Measurements from ENCODE around the gene DGKQ. TPM values are rescaled to one million over a fixed set of nuclear protein-coding genes. Genes with fewer than 3 reads are reported as not detected.

Gene DGKQ
- total and polyA plus RNA-seq, 2 of the 13 experiments (the other 11 are each of a cell fraction or from before 2014, with no cell fraction given): 4.5 to 7.2 TPM

DNA sequence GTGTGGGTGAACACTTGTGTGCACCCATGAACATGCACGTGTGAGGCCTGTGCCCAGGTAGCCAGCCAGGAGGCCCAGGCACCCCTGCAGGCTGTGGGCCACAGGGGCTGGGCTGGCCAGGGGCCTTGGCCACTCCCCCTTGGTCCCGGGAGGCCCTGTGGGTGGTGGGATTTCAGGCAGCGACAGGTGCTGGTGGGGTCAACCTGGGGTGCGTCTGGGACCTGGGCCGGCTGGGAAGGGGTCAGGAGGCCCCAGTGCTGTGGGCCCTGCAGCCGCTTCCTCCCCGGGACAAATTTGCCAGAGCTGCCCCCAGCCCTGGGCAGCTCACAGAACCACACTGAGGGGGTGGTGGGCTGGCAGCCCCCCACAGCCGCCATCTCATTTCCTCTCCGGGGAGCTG, 46.0 kb upstream of the DGKQ start:
- no peak overlapping the region for H3K4me2 ChIP-seq (ENCODE audit: low read depth, low read length)
- CTCF ChIA-PET (ENCODE audit: low intra/inter-chr PET ratio, low total read pairs): no interaction called here
- intact Hi-C loops (cut with micrococcal nuclease; ENCODE audit: unreplicated experiment) (no loop called here), in situ Hi-C loops (cut with HindIII; ENCODE audit: extremely low pct_ligation_motif_present, low pct_unique_long_range_greater_than_20kb) (no loop called here)
- H3K9ac ChIP-seq (ENCODE audit: insufficient read depth, low read depth, low read length): no peak overlapping the region
- POLR2A ChIA-PET: no interaction called here
- ATAC-seq (no peak), DNase-seq (ENCODE audit: low spot score) (no peak), FAIRE-seq (no peak)
- 96% methylated on average over 3 of the region's 9 CpGs for WGBS (ENCODE audit: low lambda C conversion rate)
- H3K36me3 ChIP-seq (replicated peaks in 1 of 2; ENCODE audit: control insufficient read depth in 1 of 2, insufficient read depth in 2 of 2, low read length in 2 of 2): peaks cover 0 to 2% of the 10 kb centered on the region in 2 experiments; a peak in 3 of 5 replicates
- H2AFZ ChIP-seq (ENCODE audit: low read length): no peak overlapping the region
- no TSS peak for BruUV-seq (replicated peaks)
- peak; percentile 51 for TF ChIP-seq RBFOX2 (IDR thresholded peaks at IDR 0.05; ENCODE audit: low read depth, low read length)
- no peak for TF ChIP-seq ZNF570 (CRISPR knock-in tag; IDR thresholded peaks at IDR 0.05; ENCODE audit: borderline replicate concordance)
- TF ChIP-seq RFXANK (CRISPR knock-in tag; IDR thresholded peaks at IDR 0.05): no peak
- H3K4me3 ChIP-seq (replicated peaks in 1 of 3; ENCODE audit: insufficient read depth in 1 of 3, low read depth in 2 of 3, low read length in 3 of 3): no peak overlapping the region
- no peaks in the 10 kb centered on the region for H4K20me1 ChIP-seq (ENCODE audit: insufficient read depth, low read length)
- no peaks in the 10 kb centered on the region; a peak in 1 of 5 replicates for H3K27me3 ChIP-seq (ENCODE audit: control insufficient read depth in 1 of 2, insufficient read depth in 2 of 2, low read length in 2 of 2)
- peaks cover 15% of the 10 kb centered on the region for H3K4me1 ChIP-seq (ENCODE audit: insufficient read depth, low read length)
- no peak overlapping the region for H3K27ac ChIP-seq (ENCODE audit: extremely low read length, insufficient read depth, low read length)
- H3K9me3 ChIP-seq (ENCODE audit: low read length): no peaks in the 10 kb centered on the region
- H3K79me2 ChIP-seq (ENCODE audit: insufficient read depth, low read length): peaks cover 6% of the 10 kb centered on the region

DNA sequence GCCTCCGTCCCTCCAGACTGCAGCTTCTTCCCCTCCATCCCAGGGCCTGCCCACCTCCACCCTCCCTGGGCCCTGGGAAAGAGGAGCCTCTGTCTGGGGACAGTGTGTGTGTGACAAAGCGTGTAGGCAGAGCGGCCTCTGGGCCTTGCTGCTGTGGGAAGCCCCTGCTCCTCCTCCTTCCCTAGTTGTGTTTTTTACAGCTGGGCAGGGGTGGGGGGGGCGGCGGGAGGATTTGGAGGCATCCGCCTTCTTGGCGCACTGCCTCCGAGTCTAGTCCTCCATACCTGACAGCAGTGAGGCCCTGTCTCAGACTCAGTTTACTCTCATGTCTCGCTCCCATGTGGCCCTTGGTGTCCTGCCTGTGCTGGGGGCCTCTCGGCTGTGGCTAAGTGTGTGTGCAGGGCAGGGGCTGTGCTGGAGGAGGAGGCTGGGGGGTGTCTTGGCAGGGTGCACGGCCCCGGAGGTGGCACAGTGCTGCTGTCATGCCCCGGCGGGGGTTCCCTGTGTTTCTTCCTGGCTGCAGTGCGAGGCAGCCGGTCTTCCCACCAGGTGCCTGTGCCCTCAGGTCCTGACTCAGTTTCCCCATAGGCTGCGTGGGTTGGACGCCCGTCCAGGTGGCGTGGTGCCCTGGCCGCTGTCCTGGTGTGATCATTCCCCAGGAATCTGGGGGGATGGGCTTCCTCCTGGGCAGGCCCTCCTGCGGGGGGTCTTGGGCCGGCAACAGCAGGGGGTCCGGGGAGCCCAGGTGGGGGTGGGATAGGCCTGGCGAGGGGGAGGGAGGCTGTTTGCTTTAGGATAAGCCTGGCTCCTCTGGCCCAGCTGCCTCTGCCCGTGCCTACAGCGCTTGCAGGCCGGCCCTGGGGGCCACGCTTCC, 45.0 kb upstream of the DGKQ start:
- H4K20me1 ChIP-seq (ENCODE audit: insufficient read depth, low read length): no peaks in the 10 kb centered on the region
- ATAC-seq: no peak
- FAIRE-seq: no peak
- CTCF ChIA-PET (ENCODE audit: low intra/inter-chr PET ratio, low total read pairs): no interaction called here
- H3K79me2 ChIP-seq (ENCODE audit: insufficient read depth, low read length): peaks cover 6% of the 10 kb centered on the region
- H3K4me2 ChIP-seq (ENCODE audit: low read depth, low read length): no peak overlapping the region
- H2AFZ ChIP-seq (ENCODE audit: low read length): no peak overlapping the region
- WGBS (ENCODE audit: low lambda C conversion rate): 93% methylated on average over 8 of the region's 29 CpGs
- no peaks in the 10 kb centered on the region for H3K9me3 ChIP-seq (ENCODE audit: low read length)
- in situ Hi-C loops (cut with HindIII; ENCODE audit: extremely low pct_ligation_motif_present, low pct_unique_long_range_greater_than_20kb) (no loop called here), intact Hi-C loops (cut with micrococcal nuclease; ENCODE audit: unreplicated experiment) (no loop called here)
- no peaks in the 10 kb centered on the region; a peak in 1 of 5 replicates for H3K27me3 ChIP-seq (ENCODE audit: control insufficient read depth in 1 of 2, insufficient read depth in 2 of 2, low read length in 2 of 2)
- H3K9ac ChIP-seq (ENCODE audit: insufficient read depth, low read depth, low read length): no peak overlapping the region
- TF ChIP-seq FOSL2 (CRISPR knock-in tag; IDR thresholded peaks at IDR 0.05): no peak
- TF ChIP-seq KLF9 (CRISPR knock-in tag; IDR thresholded peaks at IDR 0.05; ENCODE audit: low read depth): no peak
- TF ChIP-seq ZNF549 (CRISPR knock-in tag; IDR thresholded peaks at IDR 0.05): no peak
- TF ChIP-seq, protein P1, sequence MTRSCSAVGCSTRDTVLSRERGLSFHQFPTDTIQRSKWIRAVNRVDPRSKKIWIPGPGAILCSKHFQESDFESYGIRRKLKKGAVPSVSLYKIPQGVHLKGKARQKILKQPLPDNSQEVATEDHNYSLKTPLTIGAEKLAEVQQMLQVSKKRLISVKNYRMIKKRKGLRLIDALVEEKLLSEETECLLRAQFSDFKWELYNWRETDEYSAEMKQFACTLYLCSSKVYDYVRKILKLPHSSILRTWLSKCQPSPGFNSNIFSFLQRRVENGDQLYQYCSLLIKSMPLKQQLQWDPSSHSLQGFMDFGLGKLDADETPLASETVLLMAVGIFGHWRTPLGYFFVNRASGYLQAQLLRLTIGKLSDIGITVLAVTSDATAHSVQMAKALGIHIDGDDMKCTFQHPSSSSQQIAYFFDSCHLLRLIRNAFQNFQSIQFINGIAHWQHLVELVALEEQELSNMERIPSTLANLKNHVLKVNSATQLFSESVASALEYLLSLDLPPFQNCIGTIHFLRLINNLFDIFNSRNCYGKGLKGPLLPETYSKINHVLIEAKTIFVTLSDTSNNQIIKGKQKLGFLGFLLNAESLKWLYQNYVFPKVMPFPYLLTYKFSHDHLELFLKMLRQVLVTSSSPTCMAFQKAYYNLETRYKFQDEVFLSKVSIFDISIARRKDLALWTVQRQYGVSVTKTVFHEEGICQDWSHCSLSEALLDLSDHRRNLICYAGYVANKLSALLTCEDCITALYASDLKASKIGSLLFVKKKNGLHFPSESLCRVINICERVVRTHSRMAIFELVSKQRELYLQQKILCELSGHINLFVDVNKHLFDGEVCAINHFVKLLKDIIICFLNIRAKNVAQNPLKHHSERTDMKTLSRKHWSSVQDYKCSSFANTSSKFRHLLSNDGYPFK (CRISPR knock-in tag; IDR thresholded peaks at IDR 0.05; ENCODE audit: borderline replicate concordance): no peak
- no peak for TF ChIP-seq ZNF720 (CRISPR knock-in tag; IDR thresholded peaks at IDR 0.05)
- DNase-seq (ENCODE audit: low spot score): no peak
- peaks cover 0 to 2% of the 10 kb centered on the region in 2 experiments; a peak in 3 of 5 replicates for H3K36me3 ChIP-seq (replicated peaks in 1 of 2; ENCODE audit: control insufficient read depth in 1 of 2, insufficient read depth in 2 of 2, low read length in 2 of 2)
- no TSS peak for BruUV-seq (replicated peaks)
- POLR2A ChIA-PET: no interaction called here
- H3K4me1 ChIP-seq (ENCODE audit: insufficient read depth, low read length): peaks cover 25% of the 10 kb centered on the region
- H3K4me3 ChIP-seq (replicated peaks in 1 of 3; ENCODE audit: insufficient read depth in 1 of 3, low read depth in 2 of 3, low read length in 3 of 3): no peak overlapping the region
- H3K27ac ChIP-seq (ENCODE audit: extremely low read length, insufficient read depth, low read length): no peak overlapping the region
